HG02759 (cell line): ENCODE results near the gene PACSIN3.
A peak's percentile ranks its signal among the peaks of the same experiment; 100 is the strongest.
"Not testable (repeated sequence)": the region's sequence is repeated elsewhere in the genome, so short reads cannot be mapped to it uniquely, and the experiment has no call there.

ENCODE experiments used
- ATAC-seq: cut with Tn5 transposase; IDR thresholded peaks from one replicate; pipeline ENCODE4 v1.9.1; 2021; ENCODE audit warnings: mild to moderate bottlenecking, moderate library complexity; ENCODE audit not compliant: unreplicated experiment

PACSIN3 gene

DNA sequence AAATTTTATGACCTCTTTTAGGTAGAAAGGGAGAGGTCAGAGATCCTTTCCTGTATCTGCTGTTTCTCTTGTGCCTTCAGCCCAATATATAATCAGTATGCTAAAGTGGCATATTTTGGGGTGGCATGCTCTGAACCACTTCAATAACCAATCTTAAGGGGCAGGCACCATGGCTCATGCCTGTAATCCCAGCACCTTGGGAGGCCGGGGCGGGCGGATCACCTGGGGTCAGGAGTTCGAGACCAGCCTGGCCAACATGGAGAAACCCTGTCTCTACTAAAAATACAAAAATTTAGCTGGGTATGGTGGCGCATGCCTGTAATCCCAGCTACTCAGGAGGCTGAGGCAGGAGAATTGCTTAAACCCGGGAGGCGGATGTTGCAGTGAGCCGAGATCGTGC, 11.9 kb upstream of the PACSIN3 start:
- not testable (repeated sequence) for ATAC-seq

DNA sequence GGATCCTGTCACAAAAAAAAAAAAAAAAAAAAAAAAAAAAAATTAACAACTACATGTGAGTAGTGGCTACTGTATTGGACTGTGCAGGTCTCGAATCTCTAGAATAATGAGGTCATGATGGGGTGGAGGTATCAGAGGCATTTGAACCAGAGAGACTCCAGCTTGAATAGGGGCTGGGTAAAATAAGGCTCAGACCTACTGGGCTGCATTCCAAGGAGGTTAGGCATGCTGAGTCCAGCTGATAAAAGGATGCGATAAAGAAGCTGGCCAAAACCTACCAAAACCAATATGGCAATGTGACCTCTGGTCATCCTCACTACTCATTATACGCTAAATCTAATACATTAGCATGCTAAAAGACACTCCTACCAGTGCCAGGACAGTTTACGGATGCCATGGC, 5.9 kb upstream of the PACSIN3 start:
- no peak for ATAC-seq

DNA sequence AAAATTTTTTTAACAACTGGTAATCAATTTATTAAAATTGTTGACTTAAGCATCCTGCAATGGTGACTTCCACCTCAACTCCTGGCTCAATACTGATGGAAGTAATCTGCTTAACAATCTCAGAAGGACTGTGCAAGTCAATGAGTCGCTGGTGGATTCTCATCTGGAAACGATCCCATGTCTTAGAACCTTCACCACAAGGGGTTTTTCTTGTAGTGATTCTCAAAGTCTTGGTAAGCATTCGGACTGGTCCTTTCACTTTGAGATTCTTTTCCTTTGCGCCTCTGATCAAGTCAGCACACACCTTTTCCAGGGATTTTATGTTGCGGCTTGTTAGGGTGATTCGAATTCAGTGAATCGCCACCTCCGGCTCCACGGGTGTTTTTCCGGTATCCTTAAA, 4.9 kb upstream of the PACSIN3 start:
- not testable (repeated sequence) for ATAC-seq

DNA sequence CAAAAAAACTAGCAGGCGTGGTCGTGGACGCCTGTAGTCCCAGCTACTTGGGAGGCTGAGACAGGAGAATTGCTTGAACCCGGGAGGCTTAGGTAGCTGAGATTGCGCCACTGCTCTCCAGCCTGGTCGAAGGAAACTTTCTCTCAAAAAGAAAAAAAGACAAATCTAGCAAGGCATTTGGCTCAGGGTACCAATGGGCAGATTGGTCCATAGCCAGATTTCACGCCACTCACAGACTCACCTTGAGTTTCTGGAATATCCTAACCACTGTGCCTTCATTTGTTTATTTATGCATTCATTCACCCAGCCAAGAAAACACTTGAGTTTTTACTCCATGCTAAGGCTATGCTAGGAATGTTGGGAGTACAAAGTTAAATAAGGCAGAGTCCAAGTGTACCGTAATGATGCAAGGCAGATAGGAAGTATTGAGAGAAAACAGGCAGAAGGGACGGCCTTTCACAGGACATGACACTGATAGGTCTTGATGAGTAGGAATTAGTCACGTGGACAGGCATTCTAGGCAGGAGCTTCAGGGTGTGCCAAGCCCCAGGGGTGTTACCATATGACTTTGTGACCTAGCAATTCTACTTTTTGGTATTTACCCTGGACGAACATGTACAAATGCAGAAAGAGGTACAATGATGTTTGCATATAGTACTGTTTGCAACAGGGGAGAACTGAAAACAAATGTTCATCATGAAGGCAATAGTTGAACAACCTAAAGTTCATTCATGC, 3.0 kb upstream of the PACSIN3 start:
- no peak for ATAC-seq

DNA sequence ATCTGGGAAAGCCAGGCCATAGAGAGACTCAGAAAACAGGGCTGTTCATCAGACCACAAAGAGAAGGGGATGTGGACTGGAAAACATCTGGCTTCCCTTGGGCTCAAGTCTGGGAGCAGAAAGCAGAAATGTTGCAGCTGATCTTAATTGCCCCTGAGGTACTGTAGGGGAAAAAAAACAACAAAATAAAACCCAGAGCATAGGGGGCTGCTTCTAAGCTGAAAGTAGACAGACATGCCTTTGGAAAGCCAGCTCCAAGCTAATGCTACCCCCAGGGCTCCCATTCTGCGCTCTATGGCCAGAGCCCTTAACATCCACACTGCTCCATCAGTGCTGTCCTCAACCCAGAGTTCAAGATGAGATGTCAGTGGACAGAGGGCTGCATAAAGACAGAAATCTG, 2.0 kb upstream of the PACSIN3 start:
- ATAC-seq = no peak

DNA sequence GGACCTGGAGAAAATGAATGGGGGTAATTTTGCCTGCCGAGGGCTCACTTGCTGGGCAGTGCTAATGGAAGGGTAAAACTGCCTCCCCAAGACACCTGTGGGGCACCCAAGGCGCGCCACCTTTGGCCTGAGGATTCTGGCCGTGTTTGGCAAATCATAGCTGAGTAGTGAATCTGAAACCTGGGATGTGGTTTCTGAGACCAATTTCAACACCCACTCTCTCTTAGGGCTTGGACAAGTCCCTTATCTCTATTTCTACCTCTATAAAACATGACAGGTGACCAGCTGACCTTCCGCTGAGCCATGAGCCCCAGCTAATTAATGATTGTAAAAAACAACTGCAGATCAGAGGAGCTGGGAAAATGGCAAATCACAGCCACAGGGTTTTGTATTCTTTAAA, 1.5 kb upstream of the PACSIN3 start:
- no peak for ATAC-seq

DNA sequence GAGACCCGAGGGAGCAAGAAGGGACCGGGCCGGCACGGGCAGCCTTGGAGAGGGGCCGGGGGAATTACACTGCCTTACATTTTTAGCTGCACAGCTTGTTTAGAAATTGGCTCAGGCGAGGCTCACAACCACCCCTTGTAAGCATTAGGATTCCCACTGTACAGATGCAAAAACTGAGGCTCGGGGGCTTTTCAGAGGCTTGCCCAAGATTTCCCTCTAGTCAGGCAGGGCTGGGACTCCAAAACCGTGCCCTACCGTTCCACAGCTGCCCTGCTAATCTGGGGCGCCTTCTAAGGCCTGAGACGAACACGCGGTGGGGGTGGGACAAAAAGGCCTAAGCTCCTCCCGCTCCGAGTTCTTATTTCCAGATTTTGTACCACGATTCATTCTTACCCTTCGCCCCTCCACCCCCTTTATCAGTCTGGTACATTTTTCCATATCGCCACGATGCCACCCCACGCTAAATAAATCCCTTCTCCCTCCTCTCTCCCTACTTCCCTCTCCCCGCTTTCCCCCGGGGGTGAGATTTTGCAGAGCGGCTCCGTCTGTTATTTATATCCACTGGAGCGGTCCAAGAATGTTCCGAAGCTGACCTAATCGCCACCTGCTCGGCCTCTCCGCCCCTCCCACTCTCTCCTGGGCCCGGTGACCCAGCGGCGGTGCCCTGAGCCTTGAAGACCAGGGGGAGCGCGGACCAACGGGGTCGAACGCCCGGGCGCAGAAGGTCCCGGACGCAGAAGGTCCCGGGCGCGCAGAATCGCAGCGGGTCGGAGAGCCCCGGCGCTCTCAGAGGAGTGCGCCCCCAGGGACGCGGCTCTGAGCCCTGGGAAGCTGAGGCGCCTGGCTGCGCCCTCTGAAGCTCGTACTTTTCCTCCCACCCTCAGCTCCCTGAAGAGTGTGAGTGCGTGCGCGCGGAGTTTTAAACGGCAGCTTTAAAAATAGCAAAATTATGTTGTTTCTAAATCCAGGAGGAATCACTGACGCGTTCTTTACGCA, 764 bp upstream of the PACSIN3 start:
- ATAC-seq = peak; percentile 30

DNA sequence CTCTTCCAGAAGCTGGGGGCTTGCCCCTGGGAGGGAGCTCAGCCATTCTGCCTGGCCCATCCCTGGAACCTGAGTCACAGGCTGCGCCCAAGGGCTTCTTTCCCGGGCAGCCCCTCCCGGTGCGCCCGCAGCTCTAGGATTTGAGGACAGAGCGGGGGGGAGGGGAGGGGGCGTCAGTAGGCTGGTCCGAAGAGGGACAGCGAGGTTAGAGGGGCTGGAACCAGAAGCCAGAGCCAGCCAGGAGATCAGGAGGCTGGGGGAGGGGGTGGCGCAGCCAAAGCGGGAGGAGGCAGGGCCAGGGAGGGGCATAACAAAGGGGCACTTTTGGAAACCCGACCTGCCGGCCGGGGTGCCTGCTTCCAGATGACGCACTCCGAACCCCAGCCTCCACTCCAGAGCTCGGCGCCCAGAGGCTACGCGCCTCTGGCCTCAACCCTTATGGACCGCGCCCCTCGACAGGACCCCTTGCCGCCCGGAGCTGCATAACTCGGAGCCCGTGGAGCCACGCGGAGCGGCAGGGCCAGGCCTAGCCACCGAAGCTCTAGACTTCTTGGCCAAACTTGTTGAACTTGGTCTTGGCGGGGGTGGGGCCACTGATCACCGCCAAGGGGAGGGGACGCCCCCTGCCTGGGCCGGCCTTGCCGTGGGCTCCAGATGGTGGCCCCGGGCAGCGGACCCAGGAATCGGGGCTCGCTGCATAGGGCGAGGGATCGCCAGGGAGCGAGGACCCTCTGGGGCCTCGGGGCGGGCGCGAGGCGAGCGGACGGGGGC, 744 bp downstream of the PACSIN3 start:
- ATAC-seq = peak; percentile 22

DNA sequence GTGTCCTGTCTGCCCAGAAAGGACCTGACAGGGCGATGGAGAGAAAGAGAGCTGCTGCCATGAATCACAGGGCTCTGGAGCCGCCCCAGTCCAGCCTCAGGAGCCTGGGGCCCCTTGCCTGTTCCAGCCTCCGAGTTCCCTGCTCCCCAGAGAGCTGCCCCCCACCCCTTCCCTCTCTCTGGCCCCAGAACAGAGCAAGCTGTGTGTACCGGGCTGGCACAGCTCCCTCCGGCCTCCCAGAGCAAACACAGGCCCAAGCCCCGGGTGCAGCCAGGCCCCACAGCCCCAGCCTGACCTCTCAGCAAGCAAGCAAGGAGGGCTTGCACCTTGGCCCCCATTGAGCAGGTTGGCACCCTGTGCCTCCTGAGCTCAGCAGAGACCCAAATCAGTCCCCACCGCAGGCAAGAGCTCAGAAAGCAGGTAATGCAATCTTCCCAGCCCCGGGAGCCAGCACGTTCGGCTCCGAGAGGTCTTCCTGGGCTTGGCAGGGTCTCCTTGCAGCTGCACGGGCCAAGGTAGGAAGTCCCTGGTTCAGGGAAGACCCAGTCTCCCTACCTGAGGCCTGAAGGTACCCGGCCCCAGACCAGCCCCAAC, 1.4 kb downstream of the PACSIN3 start:
- ATAC-seq = no peak

DNA sequence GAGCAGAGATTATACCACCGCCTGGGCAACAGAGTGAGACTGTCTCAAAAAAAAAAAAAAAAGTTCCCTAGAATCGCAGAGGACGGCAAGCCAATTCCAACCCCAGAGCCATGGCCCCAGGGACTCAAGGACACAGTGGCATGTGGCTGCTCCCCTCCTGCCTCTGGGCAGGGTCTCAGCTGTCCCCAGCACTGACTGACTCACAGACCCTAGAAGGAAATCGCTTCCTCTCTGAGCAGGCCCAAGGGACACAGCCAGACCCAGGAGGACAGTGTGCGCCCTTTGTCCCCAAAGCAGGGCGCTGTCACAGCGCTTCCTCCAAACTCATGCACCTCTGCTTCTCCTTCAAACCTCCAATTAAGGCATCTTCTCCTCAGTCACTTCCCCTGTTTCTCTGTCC, 2.3 kb downstream of the PACSIN3 start:
- ATAC-seq = no peak

DNA sequence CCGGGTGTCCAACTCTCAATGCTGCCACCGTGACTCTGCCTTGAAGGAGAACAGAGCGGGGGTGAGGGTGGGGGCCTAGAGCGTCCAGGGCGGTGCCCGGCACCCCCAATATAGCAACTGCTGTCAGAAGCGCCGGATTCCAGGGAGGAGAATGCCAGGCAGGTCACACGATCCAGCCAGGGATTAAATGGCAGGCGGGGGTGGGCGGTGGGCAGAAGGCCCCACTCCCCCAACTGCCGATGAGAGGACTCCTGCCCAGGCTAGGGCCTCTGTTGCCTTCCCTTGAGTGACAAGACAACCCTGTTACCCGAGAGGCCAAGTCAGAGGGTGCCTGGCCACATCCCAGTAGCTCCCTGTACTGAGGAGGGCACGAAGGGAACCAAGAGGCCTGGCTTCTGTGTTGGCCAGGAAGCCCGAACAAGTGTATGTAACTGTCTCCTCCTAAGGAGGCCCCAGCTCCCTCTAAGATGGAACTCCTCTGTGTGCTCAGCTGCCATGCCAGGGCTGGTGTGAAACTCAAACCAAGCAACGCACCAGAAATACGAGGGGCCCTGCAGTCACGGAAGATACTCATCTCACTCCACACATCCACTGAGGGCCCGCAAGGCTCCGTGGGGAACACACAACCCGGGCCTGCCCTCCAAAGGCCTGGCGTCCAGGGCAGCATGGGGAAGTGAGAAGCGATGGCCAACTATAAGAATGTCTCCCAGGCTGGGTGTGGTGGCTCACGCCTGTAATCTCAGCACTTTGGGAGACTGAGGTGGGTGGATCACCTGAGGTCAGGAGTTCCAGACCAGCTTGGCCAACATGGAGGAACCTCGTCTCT, 3.0 kb downstream of the PACSIN3 start:
- no peak for ATAC-seq

DNA sequence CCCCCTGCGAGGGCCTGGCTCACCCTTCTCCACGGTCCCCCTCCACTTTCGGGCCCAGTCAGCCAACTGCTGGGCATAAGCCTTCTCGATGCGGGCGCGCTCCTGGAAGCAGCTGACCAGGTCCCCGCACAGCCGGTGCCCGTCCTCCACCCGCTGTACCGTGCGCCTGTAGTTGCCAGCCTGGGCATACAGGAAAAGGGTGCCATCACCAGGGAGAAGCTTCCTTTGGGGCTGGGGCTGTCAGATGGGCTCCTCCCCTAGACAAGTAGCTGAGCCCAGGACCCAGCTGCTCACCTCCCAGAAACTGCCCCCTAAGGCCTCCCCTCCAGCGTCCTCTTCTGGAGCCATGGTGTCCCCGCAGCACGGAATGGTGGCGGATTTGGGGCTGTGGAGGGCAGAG, 3.9 kb downstream of the PACSIN3 start:
- no peak for ATAC-seq

DNA sequence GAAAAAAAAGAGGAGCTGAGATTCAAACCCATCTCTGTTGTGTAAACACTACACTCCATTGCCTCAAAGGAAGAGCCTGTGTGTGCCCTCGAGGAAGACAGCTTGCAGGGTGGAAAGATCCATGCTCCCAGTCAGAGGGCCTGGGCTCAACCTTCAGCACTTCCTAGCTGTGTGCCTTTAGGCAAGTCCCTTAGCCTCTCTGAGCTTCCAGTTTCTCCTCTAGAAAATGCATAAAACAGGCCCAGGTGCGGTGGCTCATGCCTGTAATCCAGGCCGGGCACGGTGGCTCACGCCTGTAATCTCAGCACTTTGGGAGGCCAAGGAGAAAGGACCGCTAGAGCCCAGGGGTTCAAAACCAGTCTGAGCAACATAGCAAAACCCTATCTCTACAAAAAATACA, 5.0 kb downstream of the PACSIN3 start:
- ATAC-seq = no peak

DNA sequence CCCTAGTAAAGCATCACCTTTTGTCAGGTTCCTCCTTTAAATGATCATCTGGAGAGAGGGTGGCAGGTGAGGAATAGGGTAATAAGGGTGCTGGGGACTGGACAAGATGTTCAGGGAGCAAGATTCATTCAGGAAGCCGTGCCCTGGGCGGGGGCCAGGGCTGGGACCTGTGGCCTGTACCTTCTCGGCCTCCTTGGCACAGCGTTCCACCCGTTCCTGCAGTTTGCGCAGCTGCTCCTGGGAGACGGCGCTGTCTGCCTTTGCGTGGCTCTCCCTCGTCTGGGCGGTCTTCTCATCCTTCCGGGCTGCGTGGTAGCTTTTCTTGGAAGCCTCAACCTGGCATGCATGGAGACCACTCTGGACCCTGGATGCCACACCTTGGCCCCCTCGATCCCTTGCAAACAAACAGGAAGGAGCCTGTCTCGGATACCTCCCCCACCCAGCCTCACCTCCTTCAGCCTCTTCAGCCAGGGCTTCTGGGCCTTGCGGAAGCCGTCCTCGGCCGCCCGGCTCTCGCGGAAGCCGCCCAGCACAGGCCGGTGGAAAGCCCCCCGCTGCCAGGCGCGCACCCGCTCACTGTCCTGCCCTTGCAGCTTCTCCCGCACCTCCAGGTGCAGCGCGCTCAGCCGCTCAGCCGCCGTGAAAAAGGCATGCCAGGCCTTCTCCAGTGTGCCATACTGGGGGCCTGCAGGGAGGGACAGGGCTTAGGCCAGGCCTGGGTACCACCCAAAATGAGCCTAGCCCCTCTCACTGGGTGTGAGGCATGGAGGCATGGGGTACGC, 6.0 kb downstream of the PACSIN3 start:
- no peak for ATAC-seq

DNA sequence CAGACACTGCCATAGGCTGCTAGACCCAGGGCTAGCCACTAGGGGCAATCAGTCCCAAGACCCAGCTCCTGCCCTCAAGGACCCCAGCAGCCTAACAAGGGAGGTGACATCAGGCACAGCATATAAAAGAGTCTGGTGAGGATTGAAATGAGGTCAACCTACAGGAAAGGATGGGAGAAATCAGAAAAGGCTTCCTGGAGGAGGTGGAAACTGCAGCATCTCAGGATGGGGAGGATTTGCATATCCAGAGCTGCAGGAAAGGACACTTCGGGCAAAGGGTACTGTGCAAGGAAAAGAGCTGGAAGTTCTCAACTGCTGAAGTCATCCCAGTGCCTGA, 6.6 kb downstream of the PACSIN3 start:
- no peak for ATAC-seq

DNA sequence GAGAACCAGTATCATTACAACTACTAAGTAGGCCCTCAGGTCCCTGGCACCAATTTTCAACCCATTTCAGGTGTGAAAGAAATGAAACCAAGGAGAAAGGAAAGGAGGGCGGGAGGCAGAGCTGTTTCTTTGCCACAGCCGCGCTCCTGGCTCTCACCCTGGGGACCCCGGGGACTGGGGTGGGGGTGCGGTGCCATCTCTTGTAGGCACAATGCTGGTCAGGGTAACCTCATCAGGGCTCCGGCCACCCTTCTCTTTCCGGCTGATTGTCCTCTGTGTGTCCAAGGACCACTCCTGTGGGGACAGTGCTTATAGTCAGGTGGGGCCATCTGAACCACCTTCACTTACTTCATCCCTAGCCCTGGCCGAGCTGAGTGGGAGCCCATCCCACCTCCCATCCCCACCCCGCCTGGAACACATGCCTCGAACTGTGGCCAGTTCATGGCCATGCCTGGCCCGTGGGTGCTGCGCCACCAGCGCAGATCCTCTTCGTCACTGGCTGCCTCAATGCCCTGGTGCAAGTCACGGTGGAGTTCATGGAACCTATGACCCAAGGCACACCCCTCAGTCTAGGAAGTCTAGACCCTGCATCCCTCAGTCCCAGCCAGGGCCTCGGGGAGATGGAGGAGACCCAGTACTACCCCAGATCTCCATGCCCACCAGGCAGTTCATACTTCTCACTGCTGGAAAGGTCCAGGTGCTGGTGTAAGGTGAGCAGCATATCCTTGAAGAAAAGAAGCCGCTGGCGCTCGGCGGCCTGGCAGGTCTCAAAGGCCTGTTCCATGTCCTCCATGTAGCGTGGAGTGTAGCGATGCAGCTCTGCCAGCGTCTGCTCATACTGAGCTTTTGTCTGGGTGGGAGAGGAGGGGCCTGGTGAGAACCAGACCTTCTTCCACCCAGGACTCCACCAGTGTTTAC, 7.2 kb downstream of the PACSIN3 start:
- ATAC-seq = no peak

DNA sequence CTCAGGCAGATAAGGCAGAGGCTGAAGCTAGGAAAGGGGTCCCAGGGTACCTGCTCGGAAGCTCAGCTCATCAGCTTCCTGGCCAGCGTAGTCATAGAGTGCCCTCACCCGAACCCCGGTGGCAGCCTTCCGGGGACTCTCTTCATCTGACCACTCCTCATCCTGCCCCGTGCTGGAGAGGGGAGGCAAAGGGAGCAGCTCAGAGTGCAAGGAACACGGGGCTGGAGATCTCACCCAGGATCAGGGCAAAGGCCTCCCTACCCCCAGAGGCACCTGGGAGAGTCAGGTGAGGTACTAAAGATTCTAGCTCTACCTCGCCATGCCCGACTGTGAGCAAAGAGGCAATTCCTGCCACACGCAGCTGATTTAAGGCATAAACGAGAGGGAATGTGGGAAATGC, 7.9 kb downstream of the PACSIN3 start:
- ATAC-seq = no peak

DNA sequence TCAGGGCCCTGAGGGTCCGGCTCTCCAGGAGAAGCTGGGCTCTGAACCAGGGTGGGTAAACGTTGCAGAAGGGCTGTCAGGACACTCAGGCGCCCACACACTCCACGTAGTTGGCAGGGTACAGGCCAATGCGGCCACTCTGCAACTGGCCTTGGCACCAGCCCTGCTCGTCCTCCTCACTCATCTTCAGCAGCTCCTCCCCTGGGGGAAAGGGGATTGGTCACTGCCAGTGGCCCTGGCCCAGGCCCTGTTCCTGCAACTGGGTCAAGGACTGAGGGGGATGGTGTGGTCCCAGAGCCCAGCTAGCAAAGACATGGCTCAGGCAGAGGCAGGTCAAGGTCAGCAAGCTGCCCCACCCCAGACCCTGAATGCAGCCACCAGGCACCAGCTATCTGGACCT, 8.4 kb downstream of the PACSIN3 start:
- no peak for ATAC-seq
